ENCODE data around the gene SDCCAG8. TPM values are rescaled to one million over a fixed set of nuclear protein-coding genes. Genes with fewer than 3 reads are reported as not detected.
A peak's percentile ranks its signal among the peaks of the same experiment; 100 is the strongest.

Gene SDCCAG8
- total RNA-seq, 3 donors from 2014 or later (not counting 1 experiment from before 2014, with no cell fraction given): 17.8 to 28.3 (median 21.2) TPM

DNA sequence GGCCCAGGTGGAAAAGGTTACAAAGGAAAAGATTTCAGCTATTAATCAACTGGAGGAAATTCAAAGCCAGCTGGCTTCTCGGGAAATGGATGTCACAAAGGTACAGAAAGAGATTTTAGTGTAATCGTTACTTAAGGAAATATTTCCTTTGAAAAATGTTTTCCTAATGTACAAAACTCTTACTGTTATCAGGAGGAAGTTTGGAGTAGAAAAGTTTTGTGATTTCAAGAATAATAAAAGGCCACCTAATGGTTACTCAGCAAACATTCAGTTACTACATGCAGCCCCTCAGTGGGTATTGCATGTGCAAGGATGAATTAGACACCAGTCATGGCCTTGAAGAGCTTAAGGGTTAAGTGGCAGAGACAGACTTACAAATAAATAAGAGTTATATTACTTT is 85.2 kb downstream of the SDCCAG8 start:
- TF ChIP-seq, protein P1, sequence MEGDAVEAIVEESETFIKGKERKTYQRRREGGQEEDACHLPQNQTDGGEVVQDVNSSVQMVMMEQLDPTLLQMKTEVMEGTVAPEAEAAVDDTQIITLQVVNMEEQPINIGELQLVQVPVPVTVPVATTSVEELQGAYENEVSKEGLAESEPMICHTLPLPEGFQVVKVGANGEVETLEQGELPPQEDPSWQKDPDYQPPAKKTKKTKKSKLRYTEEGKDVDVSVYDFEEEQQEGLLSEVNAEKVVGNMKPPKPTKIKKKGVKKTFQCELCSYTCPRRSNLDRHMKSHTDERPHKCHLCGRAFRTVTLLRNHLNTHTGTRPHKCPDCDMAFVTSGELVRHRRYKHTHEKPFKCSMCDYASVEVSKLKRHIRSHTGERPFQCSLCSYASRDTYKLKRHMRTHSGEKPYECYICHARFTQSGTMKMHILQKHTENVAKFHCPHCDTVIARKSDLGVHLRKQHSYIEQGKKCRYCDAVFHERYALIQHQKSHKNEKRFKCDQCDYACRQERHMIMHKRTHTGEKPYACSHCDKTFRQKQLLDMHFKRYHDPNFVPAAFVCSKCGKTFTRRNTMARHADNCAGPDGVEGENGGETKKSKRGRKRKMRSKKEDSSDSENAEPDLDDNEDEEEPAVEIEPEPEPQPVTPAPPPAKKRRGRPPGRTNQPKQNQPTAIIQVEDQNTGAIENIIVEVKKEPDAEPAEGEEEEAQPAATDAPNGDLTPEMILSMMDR (IDR thresholded peaks at IDR 0.05): no peak
- intact Hi-C loops (cut with micrococcal nuclease): no loop called here
- no peaks in the 10 kb centered on the region for H3K4me1 ChIP-seq (ENCODE audit: control insufficient read depth, insufficient read depth, low read length)
- no peak overlapping the region for H3K4me3 ChIP-seq (ENCODE audit: low read length)
- no peak for DNase-seq
- H3K4me3 Mint-ChIP-seq: no peak overlapping the region
- no peaks in the 10 kb centered on the region for H3K27me3 Mint-ChIP-seq (ENCODE audit: low read depth in 2 of 2)
- no peak for ATAC-seq
- 86% methylated on average over 1 of the region's 2 CpGs for WGBS (ENCODE audit: insufficient coverage)
- H3K27me3 ChIP-seq (ENCODE audit: control insufficient read depth, insufficient read depth, low read length): no peaks in the 10 kb centered on the region
- no peaks in the 10 kb centered on the region for H3K9me3 Mint-ChIP-seq
- no peaks in the 10 kb centered on the region for H3K36me3 Mint-ChIP-seq
- H3K27ac Mint-ChIP-seq: no peak overlapping the region
- peaks cover 6% of the 10 kb centered on the region for H3K36me3 ChIP-seq (ENCODE audit: control insufficient read depth, insufficient read depth, low read length)
- H3K9me3 ChIP-seq (ENCODE audit: control insufficient read depth, insufficient read depth, low read length): no peaks in the 10 kb centered on the region
- H3K4me1 Mint-ChIP-seq: peaks cover 0 to 5% of the 10 kb centered on the region in 2 donors
- no peak overlapping the region for H3K27ac ChIP-seq (ENCODE audit: low read length)

DNA sequence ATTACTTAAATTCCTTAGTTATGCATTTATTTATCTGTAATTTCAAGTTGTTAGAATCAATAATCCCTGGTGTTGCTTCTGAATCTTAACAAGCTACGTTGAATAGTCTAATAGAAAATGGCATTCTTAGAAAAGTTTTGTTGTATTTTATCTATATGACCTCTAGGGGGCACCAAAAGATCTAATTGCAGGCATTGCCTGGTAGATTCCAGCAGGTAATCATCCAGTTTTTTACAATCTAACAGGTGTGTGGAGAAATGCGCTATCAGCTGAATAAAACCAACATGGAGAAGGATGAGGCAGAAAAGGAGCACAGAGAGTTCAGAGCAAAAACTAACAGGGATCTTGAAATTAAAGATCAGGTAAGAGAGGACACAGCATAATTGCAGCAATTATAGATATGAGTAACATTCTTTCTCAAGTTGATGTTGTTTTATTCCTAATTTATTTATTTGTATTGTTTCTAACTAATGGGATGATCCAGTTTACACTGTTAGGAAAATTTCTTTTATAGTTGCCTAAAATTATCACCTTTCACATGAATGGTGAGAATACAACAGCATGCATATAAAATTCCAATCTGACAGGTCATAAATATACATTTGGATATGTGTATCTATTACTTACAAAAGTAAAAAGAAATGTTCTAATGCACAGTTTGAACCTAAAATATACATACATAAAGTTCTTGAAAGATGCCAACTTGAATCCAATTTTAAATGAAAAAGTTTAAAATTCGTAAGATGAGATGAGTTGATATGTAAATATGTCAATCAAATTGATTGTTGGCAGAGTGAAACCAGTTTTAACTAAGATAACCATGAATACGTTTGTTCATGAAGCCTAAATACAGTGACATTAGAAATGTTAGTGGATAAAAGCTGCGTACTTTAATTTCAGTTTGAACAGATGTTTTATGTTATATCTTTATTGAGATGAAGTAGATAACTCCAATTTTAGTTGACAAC is 88.4 kb downstream of the SDCCAG8 start:
- Histone ChIP-seq H3K9me3 (ENCODE audit: control insufficient read depth, insufficient read depth, low read length) (no peaks in the 10 kb centered on the region), H3K36me3 (ENCODE audit: control insufficient read depth, insufficient read depth, low read length) (peaks cover 6% of the 10 kb centered on the region), H3K4me1 (ENCODE audit: control insufficient read depth, insufficient read depth, low read length) (no peaks in the 10 kb centered on the region), H3K27me3 (ENCODE audit: control insufficient read depth, insufficient read depth, low read length) (no peaks in the 10 kb centered on the region), H3K27ac (ENCODE audit: low read length) (no peak overlapping the region), H3K4me3 (ENCODE audit: low read length) (no peak overlapping the region)
- Mint-ChIP-seq H3K9me3 (no peaks in the 10 kb centered on the region), H3K27ac (no peak overlapping the region), H3K4me1 (peaks cover 0 to 5% of the 10 kb centered on the region in 2 donors), H3K27me3 (ENCODE audit: low read depth in 2 of 2) (no peaks in the 10 kb centered on the region), H3K36me3 (no peaks in the 10 kb centered on the region), H3K4me3 (no peak overlapping the region)
- peak in 2 of 3 donors; percentile 57 to 67 for ATAC-seq
- DNase-seq: peak in 1 of 2 donors; percentile 71
- intact Hi-C loops (cut with micrococcal nuclease): loop anchor here (1.0 kb wide), 4 partner anchors 404 to 955 kb away; no protein-coding TSS in a partner anchor
- WGBS (ENCODE audit: insufficient coverage): 83% methylated on average over 5 of the region's 5 CpGs
- TF ChIP-seq, protein P1 (IDR thresholded peaks at IDR 0.05): peak; percentile 95

DNA sequence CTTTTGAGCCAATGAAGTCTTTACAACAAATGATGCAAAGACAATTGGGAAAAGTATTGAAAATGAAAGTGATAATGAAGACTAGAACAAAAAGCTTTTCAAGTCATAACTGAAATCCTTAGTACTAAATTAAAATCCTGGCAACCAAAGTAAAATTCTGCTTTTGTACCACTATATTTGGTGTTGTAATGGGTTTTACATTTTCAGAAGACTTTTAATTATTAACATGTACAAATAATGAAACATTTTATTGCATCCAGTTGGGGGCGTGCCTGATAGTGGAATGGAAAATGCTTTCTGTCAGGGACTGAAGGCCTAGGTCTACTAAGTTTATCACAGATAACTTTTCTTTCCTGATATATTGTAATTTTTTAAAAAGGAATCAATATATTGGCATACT is 89.4 kb downstream of the SDCCAG8 start:
- no peaks in the 10 kb centered on the region for H3K27me3 ChIP-seq (ENCODE audit: control insufficient read depth, insufficient read depth, low read length)
- H3K4me1 ChIP-seq (ENCODE audit: control insufficient read depth, insufficient read depth, low read length): no peaks in the 10 kb centered on the region
- Mint-ChIP-seq H3K4me1 (peaks cover 0 to 5% of the 10 kb centered on the region in 2 donors), H3K27ac (no peak overlapping the region), H3K4me3 (no peak overlapping the region), H3K36me3 (no peaks in the 10 kb centered on the region), H3K27me3 (ENCODE audit: low read depth in 2 of 2) (no peaks in the 10 kb centered on the region), H3K9me3 (no peaks in the 10 kb centered on the region)
- H3K4me3 ChIP-seq (ENCODE audit: low read length): no peak overlapping the region
- no peaks in the 10 kb centered on the region for H3K9me3 ChIP-seq (ENCODE audit: control insufficient read depth, insufficient read depth, low read length)
- no peak overlapping the region for H3K27ac ChIP-seq (ENCODE audit: low read length)
- intact Hi-C loops (cut with micrococcal nuclease): no loop called here
- no peak for ATAC-seq
- DNase-seq: no peak
- WGBS (ENCODE audit: insufficient coverage): no CpG with 5 or more reads among the region's 1 CpG
- TF ChIP-seq, protein P1 (IDR thresholded peaks at IDR 0.05): no peak
- H3K36me3 ChIP-seq (ENCODE audit: control insufficient read depth, insufficient read depth, low read length): peaks cover 2% of the 10 kb centered on the region

Measured in natural killer cell (primary cell).